Measurements from ENCODE around the gene ERFL. TPM values are rescaled to one million over a fixed set of nuclear protein-coding genes. Genes with fewer than 3 reads are reported as not detected.

ERFL gene
- total RNA-seq, 1 donor from 2014 or later: 0.46 TPM

GRCh38 chr19:41870401-41870873 is 57.8 kb downstream of the ERFL start:
- no peak overlapping the region for H3K27ac Mint-ChIP-seq (ENCODE audit: unreplicated experiment)
- H3K27me3 Mint-ChIP-seq (ENCODE audit: unreplicated experiment): peaks cover 14% of the 10 kb centered on the region
- peaks cover 36% of the 10 kb centered on the region for H3K36me3 Mint-ChIP-seq (ENCODE audit: low read depth, unreplicated experiment)
- no peak for TF ChIP-seq CTCF (IDR thresholded peaks at IDR 0.05; ENCODE audit: unreplicated experiment)
- H3K4me3 Mint-ChIP-seq (ENCODE audit: unreplicated experiment): peak overlapping the region; percentile 21
- H3K9me3 Mint-ChIP-seq (ENCODE audit: unreplicated experiment): no peaks in the 10 kb centered on the region
- DNase-seq (ENCODE audit: low spot score): no peak
- peaks cover 21% of the 10 kb centered on the region for H3K4me1 Mint-ChIP-seq (ENCODE audit: unreplicated experiment)

GRCh38 chr19:41869374-41869955 is 58.8 kb downstream of the ERFL start:
- DNase-seq (ENCODE audit: low spot score): no peak
- Mint-ChIP-seq H3K4me1 (ENCODE audit: unreplicated experiment) (peaks cover 24% of the 10 kb centered on the region), H3K9me3 (ENCODE audit: unreplicated experiment) (no peaks in the 10 kb centered on the region), H3K4me3 (ENCODE audit: unreplicated experiment) (no peak overlapping the region), H3K27ac (ENCODE audit: unreplicated experiment) (no peak overlapping the region), H3K36me3 (ENCODE audit: low read depth, unreplicated experiment) (peaks cover 41% of the 10 kb centered on the region), H3K27me3 (ENCODE audit: unreplicated experiment) (peaks cover 14% of the 10 kb centered on the region)
- no peak for TF ChIP-seq CTCF (IDR thresholded peaks at IDR 0.05; ENCODE audit: unreplicated experiment)

DNA sequence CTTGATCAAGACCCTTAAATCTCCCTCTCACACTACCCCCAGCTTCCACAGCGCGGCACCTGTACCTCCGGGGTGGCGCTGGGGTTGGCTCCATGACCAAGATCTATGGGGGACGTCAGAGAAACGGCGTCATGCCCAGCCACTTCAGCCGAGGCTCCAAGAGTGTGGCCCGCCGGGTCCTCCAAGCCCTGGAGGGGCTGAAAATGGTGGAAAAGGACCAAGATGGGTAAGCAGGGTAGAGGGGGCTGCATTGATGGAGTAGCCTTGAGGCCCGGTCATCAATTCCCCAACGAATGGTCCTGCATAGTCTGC is 59.3 kb downstream of the ERFL start:
- peaks cover 14% of the 10 kb centered on the region for H3K27me3 Mint-ChIP-seq (ENCODE audit: unreplicated experiment)
- H3K4me1 Mint-ChIP-seq (ENCODE audit: unreplicated experiment): peaks cover 29% of the 10 kb centered on the region
- DNase-seq (ENCODE audit: low spot score): no peak
- no peaks in the 10 kb centered on the region for H3K9me3 Mint-ChIP-seq (ENCODE audit: unreplicated experiment)
- H3K27ac Mint-ChIP-seq (ENCODE audit: unreplicated experiment): no peak overlapping the region
- peak overlapping the region; percentile 56 for H3K4me3 Mint-ChIP-seq (ENCODE audit: unreplicated experiment)
- peaks cover 46% of the 10 kb centered on the region for H3K36me3 Mint-ChIP-seq (ENCODE audit: low read depth, unreplicated experiment)
- TF ChIP-seq CTCF (IDR thresholded peaks at IDR 0.05; ENCODE audit: unreplicated experiment): no peak

GRCh38 chr19:41868120-41868988 is 59.9 kb downstream of the ERFL start:
- peak overlapping the region; percentile 56 for H3K4me3 Mint-ChIP-seq (ENCODE audit: unreplicated experiment)
- H3K27ac Mint-ChIP-seq (ENCODE audit: unreplicated experiment): peak overlapping the region; percentile 81
- no peaks in the 10 kb centered on the region for H3K9me3 Mint-ChIP-seq (ENCODE audit: unreplicated experiment)
- peaks cover 16% of the 10 kb centered on the region for H3K27me3 Mint-ChIP-seq (ENCODE audit: unreplicated experiment)
- H3K36me3 Mint-ChIP-seq (ENCODE audit: low read depth, unreplicated experiment): peaks cover 50% of the 10 kb centered on the region
- no peak for TF ChIP-seq CTCF (IDR thresholded peaks at IDR 0.05; ENCODE audit: unreplicated experiment)
- H3K4me1 Mint-ChIP-seq (ENCODE audit: unreplicated experiment): peaks cover 33% of the 10 kb centered on the region
- no peak for DNase-seq (ENCODE audit: low spot score)

GRCh38 chr19:41866284-41866683 is 62.0 kb downstream of the ERFL start:
- no peak for DNase-seq (ENCODE audit: low spot score)
- no peak for TF ChIP-seq CTCF (IDR thresholded peaks at IDR 0.05; ENCODE audit: unreplicated experiment)
- Mint-ChIP-seq H3K4me1 (ENCODE audit: unreplicated experiment) (peaks cover 41% of the 10 kb centered on the region), H3K4me3 (ENCODE audit: unreplicated experiment) (no peak overlapping the region), H3K27me3 (ENCODE audit: unreplicated experiment) (peaks cover 15% of the 10 kb centered on the region), H3K36me3 (ENCODE audit: low read depth, unreplicated experiment) (peaks cover 57% of the 10 kb centered on the region), H3K27ac (ENCODE audit: unreplicated experiment) (peak overlapping the region; percentile 8), H3K9me3 (ENCODE audit: unreplicated experiment) (no peaks in the 10 kb centered on the region)
